Left ventricle myocardium inferior (tissue), 1 donor: ENCODE measurements around the gene COMMD3. TPM values are rescaled to one million over a fixed set of nuclear protein-coding genes. Genes with fewer than 3 reads are reported as not detected.

Source experiments
- DNase-seq: peaks from one replicate; pipeline ENCODE4 v3.0.0-alpha.2; 2020
- H3K27ac ChIP-seq: fragments of 200-600 bp; replicated peaks from 2 replicates; pipeline ENCODE4 v1.8.0; 2021
- H3K27me3 ChIP-seq: fragments of 200-600 bp; 2 replicates; pipeline ENCODE4 v1.8.0; 2021; ENCODE audit warnings: low read depth
- H3K36me3 ChIP-seq: fragments of 200-600 bp; 2 replicates; pipeline ENCODE4 v1.8.0; 2021
- H3K4me1 ChIP-seq: fragments of 200-600 bp; 2 replicates; pipeline ENCODE4 v1.8.0; 2021
- H3K4me3 ChIP-seq: fragments of 200-600 bp; 2 replicates; pipeline ENCODE4 v1.8.0; 2021; ENCODE audit warnings: mild to moderate bottlenecking, moderate library complexity
- H3K9me3 ChIP-seq: fragments of 200-600 bp; replicated peaks from 2 replicates; pipeline ENCODE4 v1.8.0; 2021
- CTCF ChIP-seq: fragments of 200-600 bp; IDR thresholded peaks from 2 replicates; pipeline ENCODE4 v1.8.0; 2021; ENCODE audit warnings: antibody characterized with exemption, mild to moderate bottlenecking, borderline replicate concordance
- intact Hi-C: fragments of 100-400 bp; cut with micrococcal nuclease; formaldehyde crosslinking; loops from one replicate; pipeline ENCODE4 v1.11.0; 2022
- total RNA-seq: library from RNA; stranded (reverse); fragmentation: NEBNext Ultra II Directional; extraction: Animal tissue kit (Norgen Biotek cat#: 25700); gene quantifications from one replicate; pipeline ENCODE4 v1.2.1, GENCODE V29; 2021
- donor health status: DM: no; HTN: yes; CAD: no; lungs with severe emphysema.

The COMMD3 gene
- total RNA-seq, 1 donor from 2014 or later, result 89.7 TPM

GRCh38 chr10:22315455-22316285, 518 bp upstream of the COMMD3 start:
- Histone ChIP-seq H3K27ac (peak overlapping the region; percentile 97), H3K27me3 (no peaks in the 10 kb centered on the region), H3K4me1 (peaks cover 51% of the 10 kb centered on the region), H3K9me3 (no peaks in the 10 kb centered on the region), H3K4me3 (peak overlapping the region; percentile 85), H3K36me3 (no peaks in the 10 kb centered on the region)
- no peak for DNase-seq
- no peak for TF ChIP-seq CTCF
- intact Hi-C loops, result loop anchor here (10.0 kb wide), 1 partner anchor 311 kb away; the partner anchor contains the start of gene DNAJC1

GRCh38 chr10:22317076-22317370, 835 bp downstream of the COMMD3 start:
- intact Hi-C loops, result loop anchor here (10.0 kb wide), 1 partner anchor 312 kb away; the partner anchor contains the start of gene DNAJC1
- Histone ChIP-seq H3K4me3 (peak overlapping the region; percentile 85), H3K27me3 (peaks cover under 1% of the 10 kb centered on the region), H3K36me3 (no peaks in the 10 kb centered on the region), H3K9me3 (no peaks in the 10 kb centered on the region), H3K4me1 (peaks cover 56% of the 10 kb centered on the region), H3K27ac (peak overlapping the region; percentile 97)
- no peak for TF ChIP-seq CTCF
- no peak for DNase-seq

- no peaks in the 10 kb centered on the region for H3K36me3 ChIP-seq
- H3K4me3 ChIP-seq, result no peak overlapping the region
- no peak overlapping the region for H3K27ac ChIP-seq
- intact Hi-C loops, result loop anchor here (10.0 kb wide), 1 partner anchor 313 kb away; the partner anchor contains the start of gene DNAJC1
- DNase-seq, result no peak
- H3K27me3 ChIP-seq, result peaks cover 10% of the 10 kb centered on the region
- no peaks in the 10 kb centered on the region for H3K9me3 ChIP-seq
- no peak for TF ChIP-seq CTCF
- peaks cover 65% of the 10 kb centered on the region for H3K4me1 ChIP-seq
Observed at GRCh38 chr10:22317771-22318565, 1.8 kb downstream of the COMMD3 start.

GRCh38 chr10:22318772-22319171, 2.6 kb downstream of the COMMD3 start:
- H3K4me3 ChIP-seq, result no peak overlapping the region
- H3K27ac ChIP-seq, result no peak overlapping the region
- H3K4me1 ChIP-seq, result peaks cover 73% of the 10 kb centered on the region
- no peaks in the 10 kb centered on the region for H3K9me3 ChIP-seq
- no peaks in the 10 kb centered on the region for H3K36me3 ChIP-seq
- H3K27me3 ChIP-seq, result peaks cover 18% of the 10 kb centered on the region
- TF ChIP-seq CTCF, result no peak
- DNase-seq, result no peak
- intact Hi-C loops, result loop anchor here (10.0 kb wide), 1 partner anchor 314 kb away; the partner anchor contains the start of gene DNAJC1

- H3K36me3 ChIP-seq, result no peaks in the 10 kb centered on the region
- no peak for TF ChIP-seq CTCF
- intact Hi-C loops, result loop anchor here (10.0 kb wide), 1 partner anchor 315 kb away; the partner anchor contains the start of gene DNAJC1
- H3K4me3 ChIP-seq, result peak overlapping the region; percentile 87
- no peak for DNase-seq
- peaks cover 26% of the 10 kb centered on the region for H3K27me3 ChIP-seq
- H3K27ac ChIP-seq, result peak overlapping the region; percentile 95
- H3K9me3 ChIP-seq, result no peaks in the 10 kb centered on the region
- peaks cover 81% of the 10 kb centered on the region for H3K4me1 ChIP-seq
Observed at GRCh38 chr10:22319547-22319979, 3.4 kb downstream of the COMMD3 start.
